HAP-1 (cell line): ENCODE results near the gene EHBP1.

Source experiments
- DNase-seq, 2 experiments: peaks; one replicate each; pipeline ENCODE4 v3.0.0-alpha.2; 2016 to 2020; ENCODE audit warnings: low spot score in 2 of 2
- H3K27me3 ChIP-seq: fragments of 250-450 bp; sonication (Bioruptor Pico); 2 replicates; pipeline ENCODE4 v1.5.1; 2020; ENCODE audit warnings: low read depth, mild to moderate bottlenecking, moderate library complexity
- H3K36me3 ChIP-seq: fragments of 250-450 bp; sonication (Bioruptor Pico); replicated peaks from 2 replicates; pipeline ENCODE4 v1.5.1; 2020; ENCODE audit warnings: mild to moderate bottlenecking
- H3K4me1 ChIP-seq: fragments of 250-450 bp; sonication (Bioruptor Pico); 2 replicates; pipeline ENCODE4 v1.5.1; 2020; ENCODE audit warnings: mild to moderate bottlenecking
- H3K4me3 ChIP-seq: fragments of 250-450 bp; sonication (Bioruptor Pico); 2 replicates; pipeline ENCODE4 v1.5.1; 2020; ENCODE audit warnings: mild to moderate bottlenecking, moderate library complexity
- H3K9me3 ChIP-seq: fragments of 250-450 bp; sonication (Bioruptor Pico); 2 replicates; pipeline ENCODE4 v1.5.1; 2020; ENCODE audit warnings: mild to moderate bottlenecking, moderate library complexity
- in situ Hi-C: fragments of 300-500 bp; cut with MboI; formaldehyde crosslinking; loops from 3 replicates; pipeline ENCODE4 v1.14.3; 2020; ENCODE audit warnings: low sequenced_read_pairs, inconsistent platforms, mixed read lengths

Gene EHBP1

DNA sequence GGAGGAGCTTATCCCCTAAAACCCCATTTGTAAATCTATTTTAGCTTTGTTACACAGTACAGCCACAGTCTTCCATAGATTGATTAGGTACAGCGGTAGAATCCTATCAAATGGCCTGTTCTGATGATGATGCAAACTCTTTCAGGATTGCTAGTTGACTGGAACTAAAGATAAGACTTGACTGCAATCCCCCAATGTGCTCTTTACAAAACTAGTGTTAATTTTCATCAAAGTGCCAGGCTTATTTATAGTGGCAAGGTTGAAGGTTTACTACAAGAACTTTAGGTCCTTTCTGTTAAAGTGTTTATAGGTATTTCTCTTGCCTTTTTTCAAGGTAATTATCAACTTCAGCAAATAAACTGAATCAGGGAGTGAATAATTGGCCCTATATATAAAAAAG lies 336.1 kb downstream of the EHBP1 start:
- Histone ChIP-seq H3K9me3 (no peaks in the 10 kb centered on the region), H3K4me1 (peaks cover 21% of the 10 kb centered on the region), H3K4me3 (no peak overlapping the region), H3K27me3 (no peaks in the 10 kb centered on the region), H3K36me3 (no peaks in the 10 kb centered on the region)
- no peak for DNase-seq
- in situ Hi-C loops, result loop anchor here (25.0 kb wide), 2 partner anchors 254 to 579 kb away; no protein-coding TSS in a partner anchor

DNA sequence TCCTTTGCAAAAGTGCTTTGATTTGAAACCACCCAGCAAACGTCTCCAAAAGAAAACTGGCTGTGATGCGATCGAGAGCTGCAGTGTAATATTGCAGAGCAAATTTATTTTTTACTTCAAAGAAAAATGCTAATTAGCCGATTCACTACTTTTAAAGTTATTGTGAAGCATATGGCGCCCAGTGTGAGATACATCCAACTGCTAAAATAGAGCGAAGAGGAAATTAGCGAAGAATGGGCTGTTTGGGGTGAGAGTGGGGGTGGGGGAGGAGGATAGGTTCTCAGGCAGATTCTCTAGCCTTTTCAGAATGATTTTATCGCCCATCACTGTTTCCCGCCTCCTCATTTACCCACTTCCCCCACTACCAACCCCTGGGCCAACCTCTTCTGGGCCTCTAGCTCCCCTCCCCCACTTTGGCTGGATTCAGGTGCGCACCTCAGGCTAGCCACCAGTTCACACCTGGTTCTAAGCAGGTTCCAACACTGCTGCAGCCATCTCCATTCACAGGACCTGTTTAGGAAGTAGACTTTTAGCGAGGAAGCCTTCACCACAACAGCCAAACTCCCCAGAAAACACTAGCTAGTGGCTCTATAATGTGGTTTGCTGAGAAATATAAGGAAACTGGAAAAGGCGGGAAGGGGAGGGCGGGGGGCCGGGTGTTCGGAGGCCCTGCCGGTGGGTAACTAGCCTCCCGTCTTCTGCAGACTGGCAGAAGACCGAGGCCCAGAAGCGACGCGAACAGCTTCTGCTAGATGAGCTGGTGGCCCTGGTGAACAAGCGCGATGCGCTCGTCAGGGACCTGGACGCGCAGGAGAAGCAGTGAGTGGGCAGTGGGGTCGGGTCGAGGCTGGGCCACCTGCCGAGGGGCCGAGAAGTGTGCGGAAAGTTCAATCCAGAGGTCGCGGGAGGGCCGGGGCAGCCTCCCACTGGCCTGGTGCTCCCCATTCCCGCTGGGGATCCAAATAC lies 339.1 kb downstream of the EHBP1 start:
- in situ Hi-C loops, result loop anchor here (25.0 kb wide), 2 partner anchors 257 to 582 kb away; no protein-coding TSS in a partner anchor
- H3K27me3 ChIP-seq, result no peaks in the 10 kb centered on the region
- DNase-seq, result no peak

DNA sequence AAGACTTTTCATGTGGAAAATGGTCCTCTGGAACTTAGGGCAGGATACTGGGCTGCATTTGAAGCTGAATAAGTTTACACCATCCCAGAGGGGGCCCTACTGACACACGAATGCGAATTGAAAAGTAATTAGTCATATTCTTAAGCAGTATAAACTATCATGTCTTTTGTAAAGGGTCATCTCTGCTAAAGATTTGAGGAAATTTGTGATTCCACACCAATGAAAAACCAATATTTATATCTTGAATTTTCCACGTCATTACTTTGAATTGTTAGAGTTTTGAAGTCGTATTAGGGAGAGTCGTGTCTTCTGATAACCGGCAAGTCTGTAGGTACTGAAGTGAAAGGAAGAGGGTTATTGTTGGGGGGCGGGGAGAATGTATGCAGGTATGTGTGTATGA lies 341.0 kb downstream of the EHBP1 start:
- Histone ChIP-seq H3K27me3 (no peaks in the 10 kb centered on the region), H3K9me3 (no peaks in the 10 kb centered on the region), H3K36me3 (no peaks in the 10 kb centered on the region), H3K4me1 (peaks cover 25% of the 10 kb centered on the region), H3K4me3 (no peak overlapping the region)
- in situ Hi-C loops, result loop anchor here (25.0 kb wide), 2 partner anchors 259 to 584 kb away; no protein-coding TSS in a partner anchor
- no peak for DNase-seq

More for the DNA sequence above, 339.1 kb downstream of the EHBP1 start:
- no peaks in the 10 kb centered on the region for H3K36me3 ChIP-seq
- H3K9me3 ChIP-seq, result no peaks in the 10 kb centered on the region
- H3K4me1 ChIP-seq, result peaks cover 27% of the 10 kb centered on the region
- H3K4me3 ChIP-seq, result no peak overlapping the region

DNA sequence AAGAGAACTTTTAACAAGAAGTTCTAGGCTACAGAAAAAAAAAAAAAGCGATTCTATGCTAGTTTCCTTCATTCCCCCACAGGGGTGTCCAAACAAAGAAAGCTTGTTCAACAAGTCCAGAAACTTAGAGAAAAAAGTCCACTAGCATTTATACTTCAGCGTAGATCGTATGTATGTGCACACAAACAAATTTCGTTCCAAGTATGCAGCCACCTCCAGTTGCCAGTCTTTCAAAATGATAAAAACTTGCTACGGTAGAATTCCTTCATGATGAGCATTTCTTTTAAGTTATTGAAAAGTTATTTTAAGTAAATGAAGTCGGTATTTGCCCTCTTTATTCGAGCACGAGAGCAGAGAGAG lies 341.4 kb downstream of the EHBP1 start:
- no peak for DNase-seq
- peaks cover 21% of the 10 kb centered on the region for H3K4me1 ChIP-seq
- no peaks in the 10 kb centered on the region for H3K36me3 ChIP-seq
- in situ Hi-C loops, result loop anchor here (25.0 kb wide), 2 partner anchors 260 to 585 kb away; no protein-coding TSS in a partner anchor
- no peak overlapping the region for H3K4me3 ChIP-seq
- H3K27me3 ChIP-seq, result no peaks in the 10 kb centered on the region
- no peaks in the 10 kb centered on the region for H3K9me3 ChIP-seq

DNA sequence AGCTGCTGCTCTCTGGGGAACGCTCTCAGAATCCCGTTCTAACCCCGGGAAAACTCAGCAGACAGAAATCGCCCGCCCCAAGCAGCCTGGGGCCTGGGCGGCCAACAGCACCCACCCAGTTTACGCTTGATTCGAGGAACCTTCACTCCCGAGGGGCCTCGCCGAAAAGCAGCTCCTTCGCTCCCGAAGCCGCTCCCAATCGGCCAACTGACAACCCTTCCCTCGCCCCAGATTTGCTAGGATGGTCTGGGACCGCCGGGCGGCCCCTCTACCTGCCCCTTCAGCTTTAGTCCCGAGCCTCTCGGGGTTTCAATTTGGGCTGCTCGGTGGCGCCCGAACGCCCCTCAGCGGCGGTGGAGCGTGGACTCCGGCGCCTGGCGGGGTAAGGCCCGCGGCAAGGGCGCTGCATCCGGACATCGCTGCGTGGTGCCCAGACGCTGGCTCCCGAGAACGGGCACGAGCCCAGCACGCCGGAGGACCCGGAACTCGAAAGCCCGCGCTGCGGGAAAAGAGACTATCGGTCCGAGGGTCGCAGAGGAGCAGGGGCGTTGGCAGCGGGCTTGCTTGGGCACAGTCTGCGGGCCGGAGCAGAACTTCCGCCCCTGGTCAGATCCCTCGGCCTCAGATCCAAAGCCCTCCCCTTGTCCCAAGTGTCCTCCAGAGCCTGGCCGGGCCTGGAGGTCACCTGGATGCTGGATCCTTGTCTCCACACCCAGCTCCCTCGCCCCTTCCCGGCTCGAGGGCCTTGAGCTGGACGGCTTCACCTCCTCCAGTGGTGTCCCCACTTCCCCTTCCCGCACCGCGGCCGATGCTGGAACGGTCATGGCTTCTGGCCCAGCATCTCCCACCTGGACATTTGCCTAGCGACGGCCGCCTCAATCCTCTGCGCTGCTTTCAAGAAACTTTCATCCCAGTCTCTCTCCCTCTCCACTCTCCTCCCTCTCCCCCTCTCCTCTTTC lies 342.1 kb downstream of the EHBP1 start:
- Histone ChIP-seq H3K36me3 (peaks cover 5% of the 10 kb centered on the region), H3K27me3 (no peaks in the 10 kb centered on the region), H3K4me3 (no peak overlapping the region), H3K9me3 (no peaks in the 10 kb centered on the region), H3K4me1 (peaks cover 15% of the 10 kb centered on the region)
- DNase-seq, result no peak
- in situ Hi-C loops, result loop anchor here (25.0 kb wide), 2 partner anchors 260 to 585 kb away; no protein-coding TSS in a partner anchor

DNA sequence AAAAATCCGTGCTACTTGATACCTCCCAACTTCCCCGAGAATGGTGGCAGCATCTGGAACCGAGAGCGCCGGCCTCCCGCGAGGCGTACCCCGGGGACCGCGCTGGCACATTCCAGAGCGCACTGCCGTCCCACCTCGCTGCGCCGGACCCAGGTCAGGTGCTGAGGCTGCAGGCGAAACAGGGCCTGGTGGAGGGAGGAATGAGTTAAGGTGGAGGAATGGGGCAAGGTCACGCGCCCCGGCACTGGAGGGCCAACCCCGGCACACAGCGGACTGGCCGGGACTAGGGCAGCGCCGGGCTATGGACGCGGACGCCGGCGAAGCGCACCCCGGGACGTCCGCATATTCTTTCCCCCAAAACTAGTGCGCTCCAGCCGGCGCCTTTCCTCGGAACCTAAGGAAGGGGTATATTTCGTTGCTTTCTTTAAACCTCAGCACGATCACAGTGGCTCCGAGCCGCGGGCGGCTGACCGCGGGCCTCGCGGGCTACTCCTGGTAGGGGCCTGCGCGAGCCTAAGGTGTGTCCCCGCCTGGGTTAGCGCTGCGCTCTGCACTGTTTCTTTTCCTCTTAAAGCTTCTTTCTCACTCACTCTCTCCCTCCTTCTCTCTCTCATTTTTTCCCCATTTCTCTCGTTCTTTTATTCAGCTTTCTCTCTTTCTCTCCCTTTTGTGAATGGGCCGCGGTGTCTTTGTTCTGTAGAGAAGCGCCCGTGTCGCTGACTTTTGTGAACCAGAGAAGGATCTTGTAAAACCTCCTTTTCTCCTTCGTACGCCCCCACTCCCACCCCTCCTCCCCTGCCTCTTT lies 343.1 kb downstream of the EHBP1 start:
- DNase-seq, result peak in 1 of 2 experiments; percentile 44
- H3K27me3 ChIP-seq, result no peaks in the 10 kb centered on the region
- peaks cover 8% of the 10 kb centered on the region for H3K4me1 ChIP-seq
- no peaks in the 10 kb centered on the region for H3K9me3 ChIP-seq
- H3K4me3 ChIP-seq, result peak overlapping the region; percentile 66
- in situ Hi-C loops, result loop anchor here (25.0 kb wide), 2 partner anchors 261 to 586 kb away; no protein-coding TSS in a partner anchor
- peaks cover 15% of the 10 kb centered on the region for H3K36me3 ChIP-seq

DNA sequence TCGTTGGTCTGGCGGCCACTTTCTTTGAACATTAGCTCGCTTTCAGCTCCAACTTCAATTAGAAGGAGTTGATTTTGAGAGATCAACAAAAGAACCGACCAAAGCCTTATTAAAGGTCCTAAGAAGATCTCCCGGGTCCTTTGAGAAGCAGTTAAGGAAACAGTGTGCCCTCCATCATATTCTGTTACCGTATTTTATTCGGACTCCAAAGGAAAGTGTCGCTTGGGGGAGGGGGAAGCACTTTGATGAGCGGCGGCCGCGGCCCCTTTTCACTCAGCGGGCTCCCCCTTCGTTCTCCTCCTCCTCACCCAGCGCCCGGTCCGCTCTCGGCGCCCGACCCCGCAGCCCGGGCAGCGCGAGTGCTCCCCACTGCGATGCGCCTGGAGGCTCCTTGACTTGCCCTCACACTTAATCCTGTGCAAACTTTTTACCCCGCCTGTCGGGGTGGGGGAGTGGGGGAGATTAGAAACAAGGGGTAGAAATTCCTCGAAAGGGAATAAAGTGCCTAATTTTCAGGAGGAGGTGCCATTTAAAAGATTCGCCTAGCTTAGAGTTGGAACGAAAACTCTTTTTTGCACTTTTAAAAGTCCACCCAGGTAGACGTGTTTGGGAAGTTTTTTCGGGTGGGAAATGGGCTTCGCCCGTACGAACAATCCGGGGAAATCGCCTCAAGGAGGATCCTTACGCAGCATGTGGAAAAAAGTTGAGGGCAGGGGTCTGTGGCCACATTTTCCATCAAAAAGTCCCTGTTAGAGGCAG lies 343.9 kb downstream of the EHBP1 start:
- Histone ChIP-seq H3K4me3 (peak overlapping the region; percentile 66), H3K36me3 (peaks cover 23% of the 10 kb centered on the region), H3K4me1 (peaks cover 7% of the 10 kb centered on the region), H3K27me3 (no peaks in the 10 kb centered on the region), H3K9me3 (no peaks in the 10 kb centered on the region)
- in situ Hi-C loops, result loop anchor here (25.0 kb wide), 2 partner anchors 262 to 587 kb away; no protein-coding TSS in a partner anchor
- peak; percentile 20 to 58 for DNase-seq

DNA sequence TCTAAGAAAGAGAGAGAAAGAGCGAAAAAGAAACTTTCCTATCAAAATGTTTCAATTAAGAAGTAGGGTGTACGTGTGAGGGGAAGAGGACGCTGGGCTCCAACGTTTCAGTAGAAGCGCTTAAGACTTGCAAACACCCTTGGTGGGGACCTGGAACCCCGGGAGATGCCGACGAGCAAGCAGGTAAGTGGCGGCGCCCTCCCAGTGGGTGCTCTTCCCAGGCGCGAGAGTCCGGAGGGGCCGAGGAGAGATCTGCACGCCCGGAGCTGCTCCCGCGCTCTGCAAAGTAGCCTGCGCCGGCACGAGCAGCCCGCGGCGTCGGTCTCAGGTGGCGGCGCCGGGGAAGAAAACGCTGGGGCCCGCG lies 344.4 kb downstream of the EHBP1 start:
- in situ Hi-C loops, result loop anchor here (25.0 kb wide), 2 partner anchors 263 to 588 kb away; no protein-coding TSS in a partner anchor
- H3K9me3 ChIP-seq, result no peaks in the 10 kb centered on the region
- peak in 1 of 2 experiments; percentile 63 for DNase-seq
- H3K4me3 ChIP-seq, result peak overlapping the region; percentile 66
- no peaks in the 10 kb centered on the region for H3K27me3 ChIP-seq
- H3K4me1 ChIP-seq, result peaks cover 7% of the 10 kb centered on the region
- peaks cover 27% of the 10 kb centered on the region for H3K36me3 ChIP-seq

DNA sequence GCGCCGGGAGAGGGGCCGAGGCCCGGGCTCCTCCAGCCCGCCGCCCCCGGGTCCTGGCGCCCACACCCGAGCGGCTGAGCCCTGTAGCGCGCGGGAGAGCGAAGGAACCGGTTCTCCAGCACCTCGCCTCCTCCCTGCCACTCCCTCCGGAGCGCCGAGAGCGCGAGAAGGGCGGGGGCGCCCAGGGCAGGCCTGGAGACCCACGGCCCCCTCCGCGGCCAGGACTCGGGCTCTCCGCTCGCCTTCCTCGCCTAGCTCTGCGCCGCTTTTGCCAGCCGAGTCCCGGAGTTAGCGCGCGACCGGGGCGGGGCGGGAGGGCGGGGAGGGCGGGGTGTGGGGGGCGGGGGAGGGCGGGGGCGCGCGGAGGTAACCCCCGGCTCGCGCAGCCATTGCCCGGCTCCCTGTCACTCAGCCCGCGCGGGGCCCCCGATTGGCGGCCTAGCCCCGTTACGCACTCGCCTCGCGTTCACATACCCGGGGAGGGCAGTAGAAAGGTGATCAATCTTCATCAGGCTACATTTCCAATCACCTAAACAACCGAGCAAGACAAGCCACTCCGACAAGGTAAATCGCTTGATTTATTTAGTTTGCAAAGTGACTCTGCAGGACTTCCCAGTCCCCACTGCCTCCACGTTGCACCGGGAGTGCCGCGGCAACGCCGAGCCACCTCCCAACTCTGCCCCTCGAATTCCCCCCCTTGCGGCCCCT lies 345.0 kb downstream of the EHBP1 start, which contains the start of gene OTX1:
TSS of gene OTX1 (plus strand) at position 497 of the 708 bp plus-strand sequence. CDS start 2,161 bp downstream, outside the sequence.
- no peaks in the 10 kb centered on the region for H3K9me3 ChIP-seq
- H3K36me3 ChIP-seq, result peaks cover 32% of the 10 kb centered on the region
- no peaks in the 10 kb centered on the region for H3K27me3 ChIP-seq
- in situ Hi-C loops, result no loop called here
- peaks cover 7% of the 10 kb centered on the region for H3K4me1 ChIP-seq
- H3K4me3 ChIP-seq, result peak within 1 kb of the TSS; percentile 66
- DNase-seq, result peak; percentile 87 to 93

DNA sequence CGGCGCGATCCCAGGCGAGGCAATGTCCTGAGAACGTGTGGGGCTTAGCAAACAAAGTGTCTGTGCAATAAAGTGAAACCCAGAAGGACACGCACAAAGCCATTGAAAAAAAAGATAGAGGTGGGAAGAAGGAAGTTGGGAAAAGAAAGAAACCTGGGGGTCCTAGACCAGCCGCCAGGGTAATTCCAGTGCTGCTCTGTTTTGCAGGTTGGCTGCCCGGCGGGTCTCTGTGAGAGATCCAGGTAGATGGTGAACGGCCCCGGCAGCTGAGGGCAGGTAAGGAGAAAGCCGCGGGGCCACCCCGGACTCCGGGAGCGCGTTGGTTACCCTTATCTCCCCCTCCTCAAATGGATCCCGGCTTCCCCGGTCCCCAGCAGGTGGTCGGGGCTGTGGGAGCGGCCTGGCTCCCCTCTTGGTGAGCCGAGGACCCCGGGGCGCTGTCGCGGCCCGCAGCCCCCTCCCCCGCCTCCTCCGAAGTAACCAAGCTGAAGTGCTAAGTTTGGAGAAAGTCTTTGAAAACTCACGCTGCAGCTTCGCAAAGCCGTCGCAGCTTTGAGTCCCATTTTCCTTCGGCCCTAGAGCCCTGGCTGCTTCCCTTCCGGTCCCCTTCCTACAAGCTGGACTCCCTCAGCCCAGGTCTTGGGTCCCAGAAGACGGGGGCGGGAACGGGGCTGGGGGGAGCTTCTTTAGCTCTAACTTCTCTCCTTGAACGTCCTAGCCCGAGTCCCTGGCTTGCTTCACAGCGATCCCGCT lies 345.7 kb downstream of the EHBP1 start:
- peak; percentile 10 to 45 for DNase-seq
- no peaks in the 10 kb centered on the region for H3K27me3 ChIP-seq
- peak overlapping the region; percentile 66 for H3K4me3 ChIP-seq
- H3K36me3 ChIP-seq, result peaks cover 39% of the 10 kb centered on the region
- peaks cover 7% of the 10 kb centered on the region for H3K4me1 ChIP-seq
- in situ Hi-C loops, result no loop called here
- no peaks in the 10 kb centered on the region for H3K9me3 ChIP-seq

DNA sequence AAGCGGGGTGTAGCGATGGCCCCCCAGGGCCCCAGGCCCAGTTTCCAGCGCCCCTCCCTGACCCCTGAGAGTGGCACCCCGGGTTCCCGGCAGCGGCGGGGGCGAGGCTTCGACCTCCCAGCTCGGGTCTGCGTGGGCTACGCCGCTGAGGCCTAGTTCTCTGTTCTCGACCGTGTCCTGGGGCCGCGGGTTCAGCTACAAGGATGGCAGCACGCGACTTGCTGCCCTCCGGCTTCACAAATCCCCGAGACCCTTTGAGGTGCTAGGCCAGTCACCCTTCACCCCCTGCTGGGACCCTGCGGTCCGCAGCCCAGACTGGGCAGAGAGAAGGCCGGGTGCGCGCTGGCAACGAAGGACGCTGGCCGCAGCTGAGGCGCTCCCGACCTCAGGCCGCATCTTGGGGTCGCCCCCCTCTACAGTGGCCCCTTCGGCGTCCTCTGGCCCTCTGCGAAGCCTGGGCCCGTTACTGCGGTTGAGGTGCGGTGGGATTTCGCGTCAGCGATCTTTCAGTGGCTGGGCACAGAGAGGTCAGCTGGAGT lies 346.4 kb downstream of the EHBP1 start:
- in situ Hi-C loops, result no loop called here
- Histone ChIP-seq H3K4me3 (peak overlapping the region; percentile 66), H3K27me3 (no peaks in the 10 kb centered on the region), H3K4me1 (peaks cover 7% of the 10 kb centered on the region), H3K9me3 (no peaks in the 10 kb centered on the region), H3K36me3 (peaks cover 44% of the 10 kb centered on the region)
- DNase-seq, result no peak
